Nephron progenitor cell (in vitro differentiated cells): Measurements from ENCODE around the gene SLCO3A1.

Experiments
- DNase-seq: peaks from one replicate; pipeline ENCODE4 v3.0.0; 2021
- H3K27ac Mint-ChIP-seq: 2 replicates; pipeline ENCODE4 v1.8.0; 2021; ENCODE audit warnings: mild to moderate bottlenecking, moderate library complexity, mixed read lengths
- H3K27me3 Mint-ChIP-seq: 2 replicates; pipeline ENCODE4 v1.8.0; 2021; ENCODE audit warnings: mild to moderate bottlenecking, low read depth, mixed read lengths; ENCODE audit not compliant: poor library complexity
- H3K36me3 Mint-ChIP-seq: 2 replicates; pipeline ENCODE4 v1.8.0; 2021; ENCODE audit warnings: low read depth, mixed read lengths
- H3K4me1 Mint-ChIP-seq: 2 replicates; pipeline ENCODE4 v1.8.0; 2021; ENCODE audit warnings: mixed read lengths
- H3K4me3 Mint-ChIP-seq: 2 replicates; pipeline ENCODE4 v1.8.0; 2021; ENCODE audit warnings: mild to moderate bottlenecking, moderate library complexity, mixed read lengths
- H3K9me3 Mint-ChIP-seq: 2 replicates; pipeline ENCODE4 v1.8.0; 2021; ENCODE audit warnings: mild to moderate bottlenecking, moderate library complexity, mixed read lengths
- TF ChIP-seq, protein P1 (sequence below): fragments of 200-600 bp; sonication (generic); IDR thresholded peaks from 2 replicates; pipeline ENCODE4 v1.5.0; 2021; ENCODE audit warnings: antibody characterized with exemption

Gene SLCO3A1

DNA sequence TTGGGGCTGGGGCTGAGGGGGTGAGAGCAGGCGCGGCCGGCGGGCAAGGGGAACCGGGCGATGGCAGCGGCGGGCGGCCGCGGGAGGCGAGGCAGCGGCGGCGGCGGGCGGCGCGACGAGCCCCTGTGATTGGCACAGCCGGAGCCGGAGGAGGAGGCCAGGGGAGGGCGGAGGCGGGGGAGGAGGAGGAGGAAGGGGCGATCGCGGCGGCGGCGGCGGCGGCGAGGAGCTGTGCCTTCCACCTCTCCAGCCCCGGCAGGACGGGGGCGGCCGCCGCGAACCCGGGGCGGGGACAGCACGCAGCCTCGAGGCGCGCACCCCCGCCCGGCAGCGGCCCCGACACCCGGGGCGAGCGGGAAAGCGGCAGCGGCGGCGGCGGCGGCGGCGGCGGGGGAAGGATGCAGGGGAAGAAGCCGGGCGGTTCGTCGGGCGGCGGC is at the start of gene SLCO3A1:
TSS of gene SLCO3A1 (plus strand) at position 198 of the 437 bp plus-strand sequence.
- peak; percentile 84 for DNase-seq

DNA sequence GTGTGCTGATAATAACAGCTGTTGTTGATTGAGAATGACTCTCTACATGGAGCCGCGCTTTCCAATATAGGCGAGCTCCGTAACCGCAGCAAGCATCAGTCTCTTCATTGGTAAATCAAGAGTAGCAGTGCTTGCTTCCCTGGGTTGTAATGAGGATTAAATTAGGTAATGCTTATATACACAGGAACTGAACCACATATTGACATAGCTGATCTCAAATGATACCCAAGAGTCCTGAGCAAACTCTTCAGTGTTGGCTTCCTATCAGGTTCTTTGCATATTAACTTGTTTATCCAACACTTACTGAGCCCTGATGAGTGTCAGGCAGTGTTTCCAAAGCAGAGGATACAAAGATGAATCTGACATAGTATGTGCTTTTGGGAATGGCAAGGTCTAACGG is 46.4 kb upstream of the SLCO3A1 start:
- H3K27me3 Mint-ChIP-seq = peaks cover 2% of the 10 kb centered on the region
- DNase-seq = no peak
- H3K4me3 Mint-ChIP-seq = no peak overlapping the region
- H3K36me3 Mint-ChIP-seq = no peaks in the 10 kb centered on the region
- no peak overlapping the region for H3K27ac Mint-ChIP-seq
- no peaks in the 10 kb centered on the region for H3K9me3 Mint-ChIP-seq
- H3K4me1 Mint-ChIP-seq = no peaks in the 10 kb centered on the region
- TF ChIP-seq, protein P1, sequence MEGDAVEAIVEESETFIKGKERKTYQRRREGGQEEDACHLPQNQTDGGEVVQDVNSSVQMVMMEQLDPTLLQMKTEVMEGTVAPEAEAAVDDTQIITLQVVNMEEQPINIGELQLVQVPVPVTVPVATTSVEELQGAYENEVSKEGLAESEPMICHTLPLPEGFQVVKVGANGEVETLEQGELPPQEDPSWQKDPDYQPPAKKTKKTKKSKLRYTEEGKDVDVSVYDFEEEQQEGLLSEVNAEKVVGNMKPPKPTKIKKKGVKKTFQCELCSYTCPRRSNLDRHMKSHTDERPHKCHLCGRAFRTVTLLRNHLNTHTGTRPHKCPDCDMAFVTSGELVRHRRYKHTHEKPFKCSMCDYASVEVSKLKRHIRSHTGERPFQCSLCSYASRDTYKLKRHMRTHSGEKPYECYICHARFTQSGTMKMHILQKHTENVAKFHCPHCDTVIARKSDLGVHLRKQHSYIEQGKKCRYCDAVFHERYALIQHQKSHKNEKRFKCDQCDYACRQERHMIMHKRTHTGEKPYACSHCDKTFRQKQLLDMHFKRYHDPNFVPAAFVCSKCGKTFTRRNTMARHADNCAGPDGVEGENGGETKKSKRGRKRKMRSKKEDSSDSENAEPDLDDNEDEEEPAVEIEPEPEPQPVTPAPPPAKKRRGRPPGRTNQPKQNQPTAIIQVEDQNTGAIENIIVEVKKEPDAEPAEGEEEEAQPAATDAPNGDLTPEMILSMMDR = no peak

More for the DNA sequence above, at the start of gene SLCO3A1:
- no peaks in the 10 kb centered on the region for H3K36me3 Mint-ChIP-seq
- H3K4me3 Mint-ChIP-seq = peak within 1 kb of the TSS; percentile 85
- H3K9me3 Mint-ChIP-seq = no peaks in the 10 kb centered on the region
- TF ChIP-seq, protein P1 = no peak
- peaks cover 35% of the 10 kb centered on the region for H3K27me3 Mint-ChIP-seq
- peaks cover 45% of the 10 kb centered on the region for H3K4me1 Mint-ChIP-seq
- H3K27ac Mint-ChIP-seq = no peak within 1 kb of the TSS

DNA sequence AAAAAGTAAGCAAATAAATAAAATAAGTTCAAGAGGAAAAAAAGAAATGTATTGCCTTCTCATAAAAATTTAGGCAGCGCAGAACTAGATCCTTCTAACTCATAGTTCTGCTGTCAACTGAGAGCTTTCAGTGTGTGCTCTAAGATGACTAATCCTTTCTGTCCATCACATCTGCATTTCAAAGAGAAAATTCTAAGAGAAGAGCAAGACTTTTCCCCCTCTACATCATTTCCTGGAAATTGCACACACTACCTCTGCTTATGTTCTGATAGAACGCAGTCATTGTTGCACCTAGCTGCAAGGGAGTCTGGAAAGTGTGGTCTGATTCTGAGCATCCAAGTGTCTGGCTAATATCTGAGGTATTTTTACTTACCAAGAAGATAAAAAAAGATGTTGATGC is 39.6 kb upstream of the SLCO3A1 start:
- no peak for DNase-seq
- TF ChIP-seq, protein P1 = no peak
- Mint-ChIP-seq H3K9me3 (peaks cover 23% of the 10 kb centered on the region), H3K27me3 (peaks cover 4% of the 10 kb centered on the region), H3K36me3 (peaks cover 4% of the 10 kb centered on the region), H3K4me1 (no peaks in the 10 kb centered on the region), H3K27ac (no peak overlapping the region), H3K4me3 (no peak overlapping the region)

DNA sequence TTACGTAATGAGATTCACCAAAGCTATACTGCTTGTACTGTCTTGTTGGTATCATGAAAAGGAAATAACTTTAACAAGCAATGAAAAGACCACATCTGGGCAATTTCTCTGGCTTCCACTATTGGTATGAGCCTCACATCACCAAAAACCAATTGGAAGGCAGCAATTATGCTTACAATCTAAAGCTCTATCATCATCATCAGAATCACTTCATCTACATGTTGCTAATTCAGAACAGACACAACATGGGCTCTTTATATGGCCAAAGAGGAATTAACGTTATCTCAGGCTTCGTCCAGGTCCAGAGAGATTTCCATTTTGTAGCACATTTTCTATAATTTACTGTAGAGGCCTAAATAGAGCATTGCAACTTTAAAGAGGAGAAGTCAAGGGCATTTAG is 36.6 kb upstream of the SLCO3A1 start:
- H3K36me3 Mint-ChIP-seq = peaks cover 4% of the 10 kb centered on the region
- H3K4me3 Mint-ChIP-seq = no peak overlapping the region
- DNase-seq = no peak
- no peaks in the 10 kb centered on the region for H3K4me1 Mint-ChIP-seq
- peaks cover 9% of the 10 kb centered on the region for H3K27me3 Mint-ChIP-seq
- TF ChIP-seq, protein P1 = no peak
- peaks cover 23% of the 10 kb centered on the region for H3K9me3 Mint-ChIP-seq
- H3K27ac Mint-ChIP-seq = no peak overlapping the region

DNA sequence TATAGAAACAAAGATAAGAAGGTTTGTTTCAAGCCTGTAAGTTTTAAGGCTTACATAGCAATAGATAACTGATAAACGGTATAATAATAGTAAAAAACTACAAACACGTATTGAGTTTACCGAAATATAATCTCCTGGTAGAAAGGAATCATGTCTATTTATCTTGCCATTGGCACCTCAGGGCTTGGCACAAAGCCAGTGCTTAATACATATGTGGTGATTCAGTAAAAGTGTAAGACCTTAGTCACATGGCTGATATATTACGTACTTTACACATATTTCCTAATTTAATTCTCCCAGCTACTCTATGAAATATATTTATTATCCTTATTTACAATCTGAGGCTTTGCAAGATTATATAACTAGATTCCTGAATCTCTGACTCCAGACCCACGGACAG is 32.0 kb upstream of the SLCO3A1 start:
- H3K9me3 Mint-ChIP-seq = no peaks in the 10 kb centered on the region
- H3K4me3 Mint-ChIP-seq = no peak overlapping the region
- H3K36me3 Mint-ChIP-seq = no peaks in the 10 kb centered on the region
- H3K27ac Mint-ChIP-seq = no peak overlapping the region
- DNase-seq = no peak
- peaks cover 5% of the 10 kb centered on the region for H3K27me3 Mint-ChIP-seq
- TF ChIP-seq, protein P1 = no peak
- H3K4me1 Mint-ChIP-seq = no peaks in the 10 kb centered on the region

DNA sequence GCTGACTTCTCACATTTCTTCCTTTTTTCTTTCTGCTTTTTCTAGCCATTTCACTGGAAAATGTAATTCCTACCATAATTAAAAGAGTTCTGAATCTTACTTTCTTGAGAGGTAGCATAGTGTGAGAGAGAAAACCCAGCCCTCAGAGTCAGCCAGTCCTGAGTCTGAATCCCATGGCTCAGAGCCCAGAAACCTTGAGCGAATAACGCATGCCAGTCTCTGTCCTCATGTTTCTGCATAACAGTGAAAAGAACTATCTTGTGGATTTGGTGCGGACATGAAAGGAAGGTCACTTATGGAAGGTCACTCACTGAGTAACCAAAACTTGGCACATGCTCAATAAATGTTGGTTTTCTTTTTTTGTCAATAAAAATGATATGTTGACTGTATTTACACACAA is 29.3 kb upstream of the SLCO3A1 start:
- TF ChIP-seq, protein P1 = no peak
- H3K27me3 Mint-ChIP-seq = peaks cover 5% of the 10 kb centered on the region
- H3K4me1 Mint-ChIP-seq = no peaks in the 10 kb centered on the region
- H3K27ac Mint-ChIP-seq = no peak overlapping the region
- DNase-seq = no peak
- H3K36me3 Mint-ChIP-seq = no peaks in the 10 kb centered on the region
- H3K9me3 Mint-ChIP-seq = no peaks in the 10 kb centered on the region
- H3K4me3 Mint-ChIP-seq = no peak overlapping the region
